Stimulated activated CD4-positive, alpha-beta T cell treated with anti-CD3 and anti-CD28 coated beads, TNF-alpha, amount 100 ng/mL, for 24 hours (primary cell): ENCODE data around the gene RNF7.
A peak's percentile ranks its signal among the peaks of the same experiment; 100 is the strongest.
"Not testable (repeated sequence)": the region's sequence is repeated elsewhere in the genome, so short reads cannot be mapped to it uniquely, and the experiment has no call there.

Experiments
- DNase-seq, 3 experiments: peaks; one replicate each; pipeline ENCODE4 v3.0.0-alpha.2; 2020; ENCODE audit warnings: low read depth in 3 of 3

The RNF7 gene

GRCh38 chr3:141735770-141736465, 2.2 kb upstream of the RNF7 start:
- no peak for DNase-seq

GRCh38 chr3:141737093-141737492, 1.0 kb upstream of the RNF7 start:
- no peak for DNase-seq

DNA sequence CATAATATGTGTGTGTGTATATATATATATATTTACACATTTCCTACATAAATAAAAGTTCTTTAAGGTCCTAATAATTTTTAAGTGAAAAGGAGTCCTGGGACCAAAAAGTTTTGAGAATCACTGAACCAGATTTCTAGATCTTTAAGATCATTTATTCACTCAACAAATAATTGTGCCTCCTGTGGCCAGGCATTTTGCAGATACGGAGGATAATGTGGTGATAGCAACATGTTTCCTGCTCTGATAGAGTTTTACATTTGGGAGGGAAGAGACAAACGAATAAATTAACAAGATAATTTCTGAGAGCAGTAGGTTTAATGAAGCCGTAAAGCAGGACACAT, 448 bp upstream of the RNF7 start:
- DNase-seq = no peak

GRCh38 chr3:141738891-141739363, 829 bp downstream of the RNF7 start:
- peak in 2 of 3 experiments; percentile 7 for DNase-seq

GRCh38 chr3:141739731-141740130, 1.6 kb downstream of the RNF7 start:
- DNase-seq = no peak

DNA sequence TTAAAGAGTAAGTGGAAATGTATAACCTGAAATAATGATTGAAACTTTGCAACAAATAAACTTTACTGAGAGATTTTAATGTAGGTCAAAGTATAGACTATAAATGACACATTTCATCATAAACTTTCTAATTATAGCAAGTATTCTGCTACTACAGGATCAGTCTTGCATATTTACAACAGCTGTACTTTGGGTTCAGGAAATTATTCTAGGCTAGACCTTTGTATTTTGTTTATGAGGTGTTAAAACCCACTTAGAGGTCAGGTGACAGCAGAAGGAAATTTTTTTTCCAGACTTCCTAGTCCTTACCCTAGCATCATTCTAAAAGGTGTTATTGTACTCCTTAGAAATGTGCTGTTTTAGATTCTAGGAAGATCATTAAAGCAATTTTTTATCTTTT, 2.3 kb downstream of the RNF7 start:
- DNase-seq = no peak

DNA sequence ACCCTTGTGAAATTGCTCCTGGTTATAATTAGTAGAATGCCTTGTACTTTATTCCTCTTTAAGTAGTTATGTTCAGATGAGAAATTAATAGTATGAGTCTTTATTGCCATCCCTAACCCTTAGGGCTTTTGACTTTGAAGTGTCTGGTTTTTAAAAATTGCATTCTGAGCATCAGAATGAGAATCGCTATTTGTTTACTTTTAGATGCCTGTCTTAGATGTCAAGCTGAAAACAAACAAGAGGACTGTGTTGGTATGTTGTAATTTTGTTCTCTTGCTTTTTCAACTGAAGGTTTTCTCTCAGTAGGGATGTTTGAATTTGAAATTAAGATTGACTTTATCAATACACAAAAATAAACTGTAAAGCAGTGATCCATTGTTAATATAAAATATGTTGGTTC, 5.2 kb downstream of the RNF7 start:
- DNase-seq = no peak

DNA sequence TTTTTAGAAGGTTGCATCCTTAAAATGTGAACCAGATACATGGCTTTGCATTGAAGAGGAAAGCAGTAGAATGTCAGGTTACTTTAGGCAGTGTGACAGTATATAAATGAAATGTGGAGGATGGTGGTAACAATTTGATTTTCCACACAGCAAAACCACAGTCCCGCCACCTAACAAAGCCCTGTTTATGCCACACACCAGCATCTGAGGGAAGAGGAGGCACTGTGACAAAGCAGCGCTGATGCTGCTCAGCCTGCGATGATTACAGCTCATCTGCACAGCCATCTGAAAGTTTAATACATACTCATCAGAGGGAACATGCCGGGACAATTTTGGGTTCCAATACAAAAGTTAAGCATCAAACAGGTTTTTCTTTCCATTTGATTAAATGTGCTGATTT, 8.9 kb downstream of the RNF7 start:
- no peak for DNase-seq

DNA sequence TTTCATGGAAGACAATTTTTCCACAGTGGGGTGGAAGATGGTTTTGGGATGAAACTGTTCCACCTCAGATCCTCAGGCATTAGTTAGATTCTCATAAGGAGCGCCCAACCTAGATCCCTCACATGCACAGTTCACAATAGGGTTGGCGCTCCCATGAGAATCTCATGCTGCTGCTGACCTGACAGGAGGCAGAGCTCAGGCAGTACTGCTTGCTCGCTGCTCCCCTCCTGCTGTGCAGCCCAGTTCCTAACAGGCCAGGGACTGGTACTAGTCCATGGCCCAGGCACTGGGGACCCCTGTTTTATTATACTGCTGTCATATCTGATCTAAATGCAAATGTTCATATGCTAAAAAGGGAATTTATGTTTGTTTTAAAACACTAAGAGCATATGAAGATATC, 15.3 kb downstream of the RNF7 start:
- no peak for DNase-seq

DNA sequence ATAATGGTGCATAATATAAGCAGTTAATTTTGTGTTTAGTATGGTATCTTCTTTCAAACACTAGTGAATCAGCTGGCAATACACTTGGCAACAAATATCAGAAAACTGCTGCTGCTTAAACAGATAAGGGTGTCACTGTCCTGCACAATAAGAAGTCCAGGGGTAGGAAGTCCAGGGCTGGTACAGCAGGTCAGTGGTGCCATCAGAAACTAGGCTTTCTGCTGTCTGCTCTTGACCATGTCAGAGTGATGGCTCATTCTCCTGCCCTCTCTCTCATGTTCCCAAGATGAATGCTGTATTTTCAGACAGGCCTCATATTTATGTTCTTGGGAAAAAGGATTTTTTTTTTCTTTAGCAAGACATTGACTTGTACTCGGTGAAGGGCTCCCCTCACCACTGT, 15.9 kb downstream of the RNF7 start:
- DNase-seq = no peak

- not testable (repeated sequence) for DNase-seq
These were observed 24.5 kb downstream of the RNF7 start for GRCh38 chr3:141762552-141762951.

GRCh38 chr3:141763088-141763750, 25.1 kb downstream of the RNF7 start, which contains the start of gene GRK7:
GRK7 (plus strand) TSS chr3:141763408; CDS start chr3:141778285, 14,877 bp downstream.
- DNase-seq = no peak

DNA sequence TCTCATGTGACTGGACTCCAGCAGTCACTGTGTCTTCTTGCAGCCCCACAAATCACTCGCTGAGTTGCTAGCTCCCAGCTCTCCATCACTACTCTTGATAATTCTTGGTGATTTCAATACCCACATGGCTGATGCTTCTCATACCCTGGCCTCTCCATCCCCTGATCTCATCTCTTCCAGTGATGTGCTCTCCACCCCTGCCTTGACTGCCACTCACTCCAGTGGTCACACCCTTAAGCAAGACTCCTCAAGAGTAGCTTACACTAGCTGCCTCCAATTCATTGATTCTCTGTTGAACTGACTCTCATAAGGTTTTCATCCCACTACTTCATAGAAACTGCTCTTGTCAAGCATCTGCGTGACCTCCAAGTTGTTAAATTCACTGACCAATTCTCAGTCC, 25.9 kb downstream of the RNF7 start:
- DNase-seq = no peak

- DNase-seq = no peak
These were observed 26.4 kb downstream of the RNF7 start for GRCh38 chr3:141764465-141764864.

- no peak for DNase-seq
These were observed 26.9 kb downstream of the RNF7 start for GRCh38 chr3:141764986-141765385.

- no peak for DNase-seq
These were observed 29.0 kb downstream of the RNF7 start for GRCh38 chr3:141767066-141767465.

GRCh38 chr3:141769221-141769894, 31.3 kb downstream of the RNF7 start:
- no peak for DNase-seq

GRCh38 chr3:141773676-141774075, 35.6 kb downstream of the RNF7 start:
- no peak for DNase-seq

GRCh38 chr3:141776376-141776775, 38.3 kb downstream of the RNF7 start:
- DNase-seq = no peak

- no peak for DNase-seq
These were observed 38.8 kb downstream of the RNF7 start for GRCh38 chr3:141776885-141777284.

- DNase-seq = no peak
These were observed 40.1 kb downstream of the RNF7 start for GRCh38 chr3:141777957-141778813.

GRCh38 chr3:141779667-141780066, 41.6 kb downstream of the RNF7 start:
- no peak for DNase-seq
